Skeletal muscle satellite cell (primary cell): ENCODE data around the gene CHST3.

ENCODE experiments used
- H3K27me3 ChIP-seq: 2 replicates; pipeline ENCODE4 v1.7.0; 2013; ENCODE audit warnings: low read length; ENCODE audit not compliant: control insufficient read depth, insufficient read depth
- H3K36me3 ChIP-seq: 2 replicates; pipeline ENCODE4 v1.7.0; 2013; ENCODE audit warnings: mild to moderate bottlenecking, control low read depth, low read length; ENCODE audit not compliant: insufficient read depth
- H3K4me1 ChIP-seq: 2 replicates; pipeline ENCODE4 v1.7.0; 2013; ENCODE audit warnings: low read length; ENCODE audit not compliant: control insufficient read depth, insufficient read depth
- H3K4me2 ChIP-seq: 2 replicates; pipeline ENCODE4 v1.7.0; 2013; ENCODE audit warnings: mild to moderate bottlenecking, low read length
- H3K4me3 ChIP-seq: 2 replicates; pipeline ENCODE4 v1.7.0; 2013; ENCODE audit warnings: low read length
- H3K9ac ChIP-seq: 2 replicates; pipeline ENCODE4 v1.7.0; 2013; ENCODE audit warnings: mild to moderate bottlenecking, low read depth, low read length, moderate library complexity
- H3K9me3 ChIP-seq: replicated peaks from 2 replicates; pipeline ENCODE4 v1.7.0; 2013; ENCODE audit warnings: mild to moderate bottlenecking, control low read depth, low read length

Gene CHST3

DNA sequence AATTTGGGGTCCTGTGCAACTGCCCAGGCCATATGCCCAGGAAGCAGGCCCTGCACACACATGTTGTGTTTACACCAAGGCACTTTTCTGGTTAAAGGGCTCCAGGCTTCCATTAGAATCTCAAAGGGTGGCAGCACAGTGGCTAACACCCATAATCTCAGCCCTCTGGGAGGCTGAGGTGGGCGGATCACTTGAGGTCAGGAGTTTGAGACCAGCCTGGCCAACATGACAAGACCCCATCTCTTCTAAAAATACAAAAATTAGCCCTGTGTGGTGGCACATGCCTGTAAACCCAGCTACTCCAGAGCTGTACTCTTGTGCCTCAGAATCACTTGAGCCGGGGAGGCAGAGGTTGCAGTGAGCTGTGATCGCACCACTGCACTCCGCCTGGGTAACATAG lies 70.6 kb downstream of the CHST3 start:
- no peak overlapping the region for H3K4me2 ChIP-seq
- no peak overlapping the region for H3K9ac ChIP-seq
- H3K4me1 ChIP-seq, result peaks cover 11% of the 10 kb centered on the region
- no peaks in the 10 kb centered on the region for H3K36me3 ChIP-seq
- H3K27me3 ChIP-seq, result peaks cover 31% of the 10 kb centered on the region
- H3K4me3 ChIP-seq, result no peak overlapping the region
- H3K9me3 ChIP-seq, result no peaks in the 10 kb centered on the region

DNA sequence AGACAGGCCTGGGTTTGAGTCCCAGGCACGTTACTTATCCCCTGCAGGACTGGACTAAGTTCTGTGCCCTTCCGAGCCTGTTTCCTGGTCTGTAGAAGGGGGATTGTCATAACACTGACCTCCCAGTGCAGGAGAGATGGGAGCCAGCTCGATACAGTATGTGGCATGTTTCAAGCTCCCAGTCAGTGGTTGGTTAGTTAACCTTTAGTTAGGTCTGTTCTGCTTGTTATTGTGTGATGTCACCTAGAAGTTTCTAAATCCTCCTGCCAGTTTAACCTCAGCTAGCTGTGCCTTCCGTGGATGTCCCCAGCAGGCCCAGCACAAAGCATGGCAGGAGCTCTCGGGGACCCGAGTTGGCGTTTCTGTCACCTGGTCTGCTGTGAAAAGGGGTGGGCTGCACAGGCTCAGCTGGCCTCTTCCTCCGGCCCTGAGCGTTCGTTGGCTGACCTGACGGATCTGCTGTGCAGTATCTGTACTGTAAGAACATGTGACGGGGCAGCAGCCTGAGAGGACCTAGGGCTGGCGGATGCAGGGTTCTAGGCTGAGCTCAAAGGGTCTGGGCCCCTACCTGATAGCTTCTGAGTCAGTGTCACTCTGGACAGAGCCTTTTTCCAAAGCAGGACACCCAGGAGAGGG lies 71.2 kb downstream of the CHST3 start:
- Histone ChIP-seq H3K9me3 (no peaks in the 10 kb centered on the region), H3K36me3 (no peaks in the 10 kb centered on the region), H3K9ac (no peak overlapping the region), H3K27me3 (peaks cover 30% of the 10 kb centered on the region), H3K4me1 (peaks cover 12% of the 10 kb centered on the region), H3K4me2 (no peak overlapping the region), H3K4me3 (no peak overlapping the region)

DNA sequence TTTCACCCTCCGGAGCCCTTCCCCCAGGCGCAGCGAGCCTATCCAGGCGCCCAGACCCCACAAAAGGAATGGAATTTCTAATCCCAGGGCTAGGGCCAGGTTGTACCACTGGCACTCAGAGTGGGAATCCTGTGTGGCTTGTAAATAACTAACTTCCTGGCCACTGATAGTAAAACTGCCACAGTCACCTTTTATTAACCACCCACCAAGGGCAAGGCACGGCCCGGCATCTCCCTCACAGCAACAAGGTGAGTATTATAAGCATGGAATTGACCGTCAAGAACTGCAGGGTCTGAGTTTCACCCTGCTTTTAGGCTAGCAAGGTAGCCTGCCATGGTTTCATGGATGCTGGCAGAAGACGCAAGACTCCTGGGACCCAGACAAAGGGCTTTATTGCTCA lies 73.1 kb downstream of the CHST3 start:
- H3K4me2 ChIP-seq, result no peak overlapping the region
- no peak overlapping the region for H3K9ac ChIP-seq
- H3K4me1 ChIP-seq, result peaks cover 9% of the 10 kb centered on the region
- H3K9me3 ChIP-seq, result no peaks in the 10 kb centered on the region
- no peaks in the 10 kb centered on the region for H3K36me3 ChIP-seq
- peaks cover 14% of the 10 kb centered on the region for H3K27me3 ChIP-seq
- H3K4me3 ChIP-seq, result no peak overlapping the region

- Histone ChIP-seq H3K4me1 (peaks cover 9% of the 10 kb centered on the region), H3K36me3 (no peaks in the 10 kb centered on the region), H3K9ac (no peak overlapping the region), H3K27me3 (peaks cover 14% of the 10 kb centered on the region), H3K4me3 (no peak overlapping the region), H3K9me3 (no peaks in the 10 kb centered on the region), H3K4me2 (no peak overlapping the region)
Observed at GRCh38 chr10:72037811-72038210, 73.6 kb downstream of the CHST3 start.

DNA sequence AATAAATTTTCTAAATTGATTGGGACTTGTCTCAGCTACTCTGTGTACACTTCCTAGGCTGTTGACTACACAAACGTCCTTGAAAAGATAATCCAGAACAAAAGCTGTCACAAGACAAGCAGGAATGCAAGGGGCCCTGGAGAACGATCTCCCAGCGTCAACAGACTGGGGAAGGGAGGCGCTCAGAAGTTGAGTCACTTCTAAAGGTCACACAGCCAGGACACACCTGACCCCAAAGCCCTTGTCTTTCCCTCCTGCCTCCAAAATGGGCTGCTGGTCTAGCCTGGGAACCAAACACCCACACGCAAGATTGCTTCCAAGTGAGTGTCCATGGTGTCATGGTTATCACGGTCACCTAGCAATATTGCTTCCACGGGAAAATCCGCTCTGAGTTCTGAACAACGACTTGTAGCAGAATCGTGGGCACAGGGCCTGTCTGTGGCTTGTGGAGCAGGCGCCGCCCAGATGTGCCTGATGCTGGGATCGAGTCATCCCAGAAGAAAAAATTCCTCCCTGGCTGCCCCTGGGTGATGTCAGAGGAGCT lies 74.3 kb downstream of the CHST3 start:
- Histone ChIP-seq H3K9me3 (no peaks in the 10 kb centered on the region), H3K4me2 (no peak overlapping the region), H3K27me3 (peaks cover 13% of the 10 kb centered on the region), H3K9ac (no peak overlapping the region), H3K4me1 (peaks cover 9% of the 10 kb centered on the region), H3K4me3 (no peak overlapping the region), H3K36me3 (no peaks in the 10 kb centered on the region)

- Histone ChIP-seq H3K4me1 (peaks cover 9% of the 10 kb centered on the region), H3K9me3 (no peaks in the 10 kb centered on the region), H3K36me3 (no peaks in the 10 kb centered on the region), H3K4me2 (no peak overlapping the region), H3K9ac (no peak overlapping the region), H3K27me3 (peaks cover 7% of the 10 kb centered on the region), H3K4me3 (no peak overlapping the region)
Observed at GRCh38 chr10:72039377-72039776, 75.2 kb downstream of the CHST3 start.

- no peaks in the 10 kb centered on the region for H3K36me3 ChIP-seq
- H3K4me3 ChIP-seq, result no peak overlapping the region
- H3K9ac ChIP-seq, result no peak overlapping the region
- no peak overlapping the region for H3K4me2 ChIP-seq
- H3K27me3 ChIP-seq, result peaks cover 7% of the 10 kb centered on the region
- no peaks in the 10 kb centered on the region for H3K9me3 ChIP-seq
- H3K4me1 ChIP-seq, result peaks cover 9% of the 10 kb centered on the region
Observed at GRCh38 chr10:72041491-72041890, 77.3 kb downstream of the CHST3 start.

DNA sequence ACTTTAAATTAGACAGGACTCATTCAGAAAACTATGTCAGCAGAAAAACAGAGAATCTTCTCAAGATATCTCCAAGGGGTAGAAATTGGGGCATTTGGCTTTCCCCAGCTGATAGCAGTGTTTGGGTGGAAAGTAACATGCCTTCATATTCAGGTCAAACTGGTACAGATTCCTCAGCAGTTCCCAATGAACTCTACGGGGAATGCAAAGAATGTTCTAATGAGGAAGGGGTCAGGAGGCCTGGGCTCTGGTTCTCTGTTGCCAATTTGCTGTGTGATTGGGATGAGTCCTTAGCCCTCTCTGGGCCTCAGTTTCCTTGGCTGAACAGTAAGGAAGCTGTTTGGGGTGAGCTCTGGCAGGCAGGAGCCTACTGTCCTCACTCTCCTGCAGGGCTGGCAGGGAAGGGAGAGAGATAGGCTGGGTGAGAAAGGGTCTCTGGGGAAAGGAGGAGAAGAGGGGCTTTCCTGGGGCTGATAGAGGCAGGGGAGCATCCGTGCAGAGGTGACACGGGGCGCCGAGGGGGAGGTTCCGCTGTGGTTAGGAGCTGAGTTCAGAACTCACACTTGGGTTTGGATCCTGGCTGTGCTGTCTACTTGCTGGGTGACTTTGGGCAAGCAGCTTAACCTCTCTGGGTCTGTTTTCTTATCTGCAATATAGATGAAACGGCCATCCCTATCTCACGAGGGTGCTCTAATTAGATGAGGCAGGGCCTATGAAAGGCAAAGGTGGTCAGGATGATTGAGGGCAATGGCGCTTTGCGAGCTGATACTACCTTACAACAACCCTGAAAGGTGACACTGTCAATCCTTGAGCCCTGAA lies 79.0 kb downstream of the CHST3 start:
- Histone ChIP-seq H3K9ac (no peak overlapping the region), H3K4me3 (no peak overlapping the region), H3K9me3 (no peaks in the 10 kb centered on the region), H3K4me2 (no peak overlapping the region), H3K4me1 (peaks cover 9% of the 10 kb centered on the region), H3K27me3 (no peaks in the 10 kb centered on the region), H3K36me3 (no peaks in the 10 kb centered on the region)

DNA sequence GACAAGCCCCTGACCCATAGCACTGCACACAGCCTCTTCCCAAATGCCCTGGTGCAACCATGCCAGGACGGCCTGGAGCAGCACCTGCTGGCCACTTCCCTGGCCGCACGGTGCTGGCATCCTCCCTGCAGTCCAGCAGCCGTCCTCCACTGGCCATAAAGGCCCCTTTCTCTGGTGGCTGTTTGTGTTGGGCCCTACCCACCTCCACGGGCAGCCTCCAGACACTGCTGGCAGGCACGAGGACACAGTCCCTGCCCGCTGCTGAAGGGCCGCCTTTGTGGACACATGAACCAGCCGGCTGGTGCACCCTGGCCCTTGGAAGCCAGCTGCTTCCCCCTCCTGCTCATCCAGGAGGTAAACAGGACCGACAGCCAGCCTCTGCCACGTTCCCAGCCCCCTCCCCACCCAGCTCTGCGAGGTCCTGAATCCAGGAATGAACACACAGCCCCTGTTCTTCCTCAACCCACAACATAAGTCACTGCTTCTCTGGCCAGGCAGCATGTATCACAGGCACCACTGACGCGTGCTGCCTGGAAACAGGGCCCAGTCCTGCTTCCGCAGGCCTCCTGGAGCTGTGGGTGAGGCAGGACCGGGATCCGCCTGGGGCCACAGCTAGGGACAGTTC lies 80.3 kb downstream of the CHST3 start:
- Histone ChIP-seq H3K9ac (no peak overlapping the region), H3K36me3 (no peaks in the 10 kb centered on the region), H3K27me3 (no peaks in the 10 kb centered on the region)

GRCh38 chr10:72045586-72045985 lies 81.4 kb downstream of the CHST3 start:
- H3K4me1 ChIP-seq, result no peaks in the 10 kb centered on the region
- peaks cover 2% of the 10 kb centered on the region for H3K27me3 ChIP-seq
- H3K9me3 ChIP-seq, result peaks cover 5% of the 10 kb centered on the region

More for the DNA sequence above, 80.3 kb downstream of the CHST3 start:
- peaks cover 2% of the 10 kb centered on the region for H3K9me3 ChIP-seq
- no peak overlapping the region for H3K4me3 ChIP-seq
- no peak overlapping the region for H3K4me2 ChIP-seq
- H3K4me1 ChIP-seq, result peaks cover 3% of the 10 kb centered on the region

GRCh38 chr10:72048450-72049124 lies 84.4 kb downstream of the CHST3 start:
- H3K4me3 ChIP-seq, result no peak overlapping the region
- no peaks in the 10 kb centered on the region for H3K4me1 ChIP-seq
- H3K4me2 ChIP-seq, result no peak overlapping the region
- H3K27me3 ChIP-seq, result peaks cover 10% of the 10 kb centered on the region
- H3K9me3 ChIP-seq, result peaks cover 5% of the 10 kb centered on the region
- peak overlapping the region; percentile 4 for H3K9ac ChIP-seq
- H3K36me3 ChIP-seq, result no peaks in the 10 kb centered on the region

More at GRCh38 chr10:72045586-72045985, 81.4 kb downstream of the CHST3 start:
- no peak overlapping the region for H3K4me2 ChIP-seq
- no peak overlapping the region for H3K4me3 ChIP-seq
- H3K36me3 ChIP-seq, result no peaks in the 10 kb centered on the region
- no peak overlapping the region for H3K9ac ChIP-seq
